Vagina (tissue), 2 donors: ENCODE measurements around the gene C2orf76. TPM values are rescaled to one million over a fixed set of nuclear protein-coding genes. Genes with fewer than 3 reads are reported as not detected.

ENCODE experiments used
- DNase-seq, 2 donors: peaks; one replicate each; pipeline ENCODE4 v3.0.0-alpha.2; 2017; ENCODE audit errors: extremely low spot score in 2 of 2
- H3K27ac ChIP-seq: fragments of 200-600 bp; sonication (generic); one replicate; pipeline ENCODE4 v1.5.1; 2019
- H3K27me3 ChIP-seq: fragments of 200-600 bp; sonication (generic); one replicate; pipeline ENCODE4 v1.5.1; 2019
- H3K36me3 ChIP-seq, 2 donors: fragments of 200-600 bp; sonication (generic); one replicate each; pipeline ENCODE4 v1.5.1; 2017 to 2019
- H3K4me1 ChIP-seq: fragments of 200-600 bp; sonication (generic); one replicate; pipeline ENCODE4 v1.5.1; 2019
- H3K4me3 ChIP-seq, 2 donors: fragments of 200-600 bp; sonication (generic); 1 replicate in 1 of 2; 2 replicates in 1 of 2; pipeline ENCODE4 v1.5.1; 2016 to 2019
- H3K9me3 ChIP-seq: fragments of 200-600 bp; sonication (generic); one replicate; pipeline ENCODE4 v1.5.1; 2019
- CTCF ChIP-seq, 3 experiments: fragments of 450-650 bp in 2 of 3; fragments of 200-600 bp in 1 of 3; sonication (generic) in 1 of 3; IDR thresholded peaks; one replicate each; pipeline ENCODE4 v1.5.1; 2017 to 2019; ENCODE audit warnings: antibody characterized with exemption in 3 of 3, mild to moderate bottlenecking in 2 of 3, moderate library complexity in 2 of 3
- POLR2A ChIP-seq, 2 donors: fragments of 450-650 bp; IDR thresholded peaks; one replicate each; pipeline ENCODE4 v1.6.1; 2017; ENCODE audit warnings: antibody characterized with exemption in 2 of 2, mild to moderate bottlenecking in 2 of 2, moderate library complexity in 2 of 2
- POLR2AphosphoS5 ChIP-seq, 2 donors: sonication (generic); formaldehyde crosslinking; IDR thresholded peaks; one replicate each; pipeline ENCODE4 v1.9.0; 2017; ENCODE audit warnings: antibody characterized with exemption in 2 of 2, mild to moderate bottlenecking in 2 of 2, low read depth in 1 of 2; ENCODE audit not compliant: insufficient read depth in 1 of 2
- intact Hi-C: fragments of 100-400 bp; cut with DNase I; formaldehyde crosslinking; loops from one replicate; pipeline ENCODE4 v1.15.1; 2023
- total RNA-seq: library from RNA; depleted of rRNA; stranded (reverse); fragments of >200 nt; gene quantifications from one replicate; pipeline ENCODE4 v1.2.3, GENCODE V29; 2016

The C2orf76 gene
- total RNA-seq, 1 donor from 2014 or later: 3.7 TPM

- intact Hi-C loops: loop anchor here (10.0 kb wide), 1 partner anchor 147 kb away; no protein-coding TSS in a partner anchor
Measured at GRCh38 chr2:119261493-119262225, 105.0 kb downstream of the C2orf76 start.

GRCh38 chr2:119260646-119261492, 105.8 kb downstream of the C2orf76 start:
- H3K27ac ChIP-seq: no peak overlapping the region
- H3K4me1 ChIP-seq: peaks cover 3% of the 10 kb centered on the region
- H3K9me3 ChIP-seq: no peaks in the 10 kb centered on the region
- intact Hi-C loops: loop anchor here (10.0 kb wide), 1 partner anchor 146 kb away; no protein-coding TSS in a partner anchor
- peak in 1 of 2 donors; percentile 20 for DNase-seq
- no peaks in the 10 kb centered on the region for H3K36me3 ChIP-seq
- no peaks in the 10 kb centered on the region for H3K27me3 ChIP-seq
- no peak for TF ChIP-seq POLR2AphosphoS5 (IDR thresholded peaks at IDR 0.05; ENCODE audit: insufficient read depth in 1 of 2, low read depth in 1 of 2)
- no peak for TF ChIP-seq POLR2A (IDR thresholded peaks at IDR 0.05)
- no peak overlapping the region for H3K4me3 ChIP-seq

More at GRCh38 chr2:119261493-119262225, 105.0 kb downstream of the C2orf76 start:
- H3K4me1 ChIP-seq: no peaks in the 10 kb centered on the region
- TF ChIP-seq POLR2AphosphoS5 (IDR thresholded peaks at IDR 0.05; ENCODE audit: insufficient read depth in 1 of 2, low read depth in 1 of 2) (no peak), POLR2A (IDR thresholded peaks at IDR 0.05) (no peak), CTCF (IDR thresholded peaks at IDR 0.05) (no peak)
- H3K9me3 ChIP-seq: no peaks in the 10 kb centered on the region
- H3K27ac ChIP-seq: no peak overlapping the region
- no peaks in the 10 kb centered on the region for H3K36me3 ChIP-seq
- H3K27me3 ChIP-seq: no peaks in the 10 kb centered on the region
- DNase-seq: peak; percentile 67 to 82
- H3K4me3 ChIP-seq: no peak overlapping the region

GRCh38 chr2:119259296-119259860, 107.3 kb downstream of the C2orf76 start:
- Histone ChIP-seq H3K27ac (no peak overlapping the region), H3K9me3 (no peaks in the 10 kb centered on the region), H3K36me3 (no peaks in the 10 kb centered on the region), H3K4me3 (no peak overlapping the region), H3K27me3 (no peaks in the 10 kb centered on the region), H3K4me1 (peaks cover 6% of the 10 kb centered on the region)
- intact Hi-C loops: no loop called here
- no peak for TF ChIP-seq POLR2AphosphoS5 (IDR thresholded peaks at IDR 0.05; ENCODE audit: insufficient read depth in 1 of 2, low read depth in 1 of 2)
- DNase-seq: peak in 1 of 2 donors; percentile 91

GRCh38 chr2:119257198-119257597, 109.4 kb downstream of the C2orf76 start:
- no peak for TF ChIP-seq CTCF (IDR thresholded peaks at IDR 0.05)
- no peak for TF ChIP-seq POLR2AphosphoS5 (IDR thresholded peaks at IDR 0.05; ENCODE audit: insufficient read depth in 1 of 2, low read depth in 1 of 2)
- TF ChIP-seq POLR2A (IDR thresholded peaks at IDR 0.05): no peak
- DNase-seq: peak in 1 of 2 donors; percentile 25
- Histone ChIP-seq H3K27ac (no peak overlapping the region), H3K4me1 (peaks cover 19% of the 10 kb centered on the region), H3K27me3 (no peaks in the 10 kb centered on the region), H3K36me3 (no peaks in the 10 kb centered on the region), H3K9me3 (no peaks in the 10 kb centered on the region), H3K4me3 (no peak overlapping the region)
- intact Hi-C loops: no loop called here

- intact Hi-C loops: no loop called here
- no peak overlapping the region for H3K27ac ChIP-seq
- H3K4me3 ChIP-seq: no peak overlapping the region
- DNase-seq: no peak
- no peaks in the 10 kb centered on the region for H3K27me3 ChIP-seq
- no peaks in the 10 kb centered on the region for H3K36me3 ChIP-seq
- TF ChIP-seq POLR2AphosphoS5 (IDR thresholded peaks at IDR 0.05; ENCODE audit: insufficient read depth in 1 of 2, low read depth in 1 of 2) (no peak), POLR2A (IDR thresholded peaks at IDR 0.05) (no peak), CTCF (IDR thresholded peaks at IDR 0.05) (no peak)
- H3K4me1 ChIP-seq: peaks cover 22% of the 10 kb centered on the region
- H3K9me3 ChIP-seq: no peaks in the 10 kb centered on the region
Measured at GRCh38 chr2:119256582-119256921, 110.1 kb downstream of the C2orf76 start.
